Glutamatergic neuron (in vitro differentiated cells): ENCODE measurements around the gene TRAK2. TPM values are rescaled to one million over a fixed set of nuclear protein-coding genes. Genes with fewer than 3 reads are reported as not detected.

Experiments
- DNase-seq: peaks from one replicate; pipeline ENCODE4 v3.0.0; 2022
- H3K27ac Mint-ChIP-seq: one replicate; pipeline ENCODE4 v1.8.0; 2020; ENCODE audit warnings: mild to moderate bottlenecking, mixed read lengths, inconsistent platforms; ENCODE audit not compliant: unreplicated experiment
- H3K27me3 Mint-ChIP-seq: one replicate; pipeline ENCODE4 v1.8.0; 2020; ENCODE audit warnings: mild to moderate bottlenecking, moderate library complexity, mixed read lengths, inconsistent platforms; ENCODE audit not compliant: unreplicated experiment
- H3K36me3 Mint-ChIP-seq: one replicate; pipeline ENCODE4 v1.8.0; 2020; ENCODE audit warnings: mild to moderate bottlenecking, mixed read lengths, inconsistent platforms; ENCODE audit not compliant: unreplicated experiment
- H3K4me1 Mint-ChIP-seq: one replicate; pipeline ENCODE4 v1.8.0; 2020; ENCODE audit warnings: mild to moderate bottlenecking, low read depth, mixed read lengths, inconsistent platforms; ENCODE audit not compliant: unreplicated experiment
- H3K4me3 Mint-ChIP-seq: one replicate; pipeline ENCODE4 v1.8.0; 2020; ENCODE audit warnings: mild to moderate bottlenecking, mixed read lengths, inconsistent platforms; ENCODE audit not compliant: unreplicated experiment
- H3K9me3 Mint-ChIP-seq: one replicate; pipeline ENCODE4 v1.8.0; 2020; ENCODE audit warnings: mild to moderate bottlenecking, moderate library complexity, mixed read lengths, inconsistent platforms; ENCODE audit not compliant: unreplicated experiment
- CTCF ChIP-seq: fragments of 200-600 bp; sonication (generic); IDR thresholded peaks from one replicate; pipeline ENCODE4 v1.5.0; 2021; ENCODE audit not compliant: partially characterized antibody, unreplicated experiment
- total RNA-seq: library from RNA; stranded (reverse); fragmentation: NEBNext Ultra II Directional; extraction: Animal tissue kit (Norgen Biotek cat#: 25700); gene quantifications from one replicate; pipeline ENCODE4 v1.2.1, GENCODE V29; 2021; ENCODE audit not compliant: unreplicated experiment

The TRAK2 gene
- total RNA-seq, 1 donor from 2014 or later: 58.9 TPM

GRCh38 chr2:201347138-201347537 lies 104.1 kb downstream of the TRAK2 start:
- DNase-seq: no peak

GRCh38 chr2:201345625-201346213 lies 105.5 kb downstream of the TRAK2 start:
- Mint-ChIP-seq H3K9me3 (peaks cover 5% of the 10 kb centered on the region), H3K4me1 (peaks cover 20% of the 10 kb centered on the region), H3K27me3 (no peaks in the 10 kb centered on the region), H3K4me3 (no peak overlapping the region), H3K27ac (no peak overlapping the region), H3K36me3 (peaks cover 5% of the 10 kb centered on the region)
- TF ChIP-seq CTCF: no peak
- DNase-seq: no peak

More at GRCh38 chr2:201347138-201347537, 104.1 kb downstream of the TRAK2 start:
- peaks cover 5% of the 10 kb centered on the region for H3K9me3 Mint-ChIP-seq
- no peak overlapping the region for H3K4me3 Mint-ChIP-seq
- H3K4me1 Mint-ChIP-seq: peaks cover 20% of the 10 kb centered on the region
- no peaks in the 10 kb centered on the region for H3K27me3 Mint-ChIP-seq
- no peak for TF ChIP-seq CTCF
- H3K27ac Mint-ChIP-seq: no peak overlapping the region
- peaks cover 5% of the 10 kb centered on the region for H3K36me3 Mint-ChIP-seq

DNA sequence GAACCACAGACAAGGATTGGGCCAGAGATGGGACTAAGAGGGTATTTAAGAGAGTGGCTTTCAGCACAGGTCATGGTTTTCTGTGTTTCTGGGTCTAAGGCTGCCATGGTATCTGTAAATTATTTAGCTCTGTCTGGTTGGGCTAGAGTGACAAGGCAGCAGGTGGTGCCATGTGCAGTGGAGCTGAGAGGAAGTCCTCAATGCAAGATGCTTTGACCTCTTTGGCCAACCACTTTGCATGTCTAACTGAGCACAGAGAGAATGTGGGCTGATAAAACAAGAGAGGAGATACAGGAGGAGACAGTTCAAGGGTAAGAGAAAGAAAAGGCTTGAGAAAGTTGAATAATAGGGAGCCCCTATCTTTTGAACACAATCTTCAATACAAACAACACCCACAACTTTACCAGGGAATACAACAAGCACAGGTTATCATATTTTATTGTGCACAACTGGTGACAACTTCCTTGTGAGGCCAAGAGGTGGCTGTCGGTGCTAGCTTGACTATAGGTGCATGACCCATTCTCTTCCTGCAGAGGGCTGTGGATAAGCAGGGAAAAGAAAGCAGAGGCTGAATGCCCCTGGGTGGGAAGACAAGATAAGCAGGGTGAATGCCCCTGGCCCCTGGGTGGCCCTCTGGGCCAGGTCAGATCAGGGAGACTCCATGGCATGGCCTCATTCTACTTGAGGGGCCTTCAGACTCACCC lies 106.4 kb downstream of the TRAK2 start:
- no peaks in the 10 kb centered on the region for H3K27me3 Mint-ChIP-seq
- H3K27ac Mint-ChIP-seq: no peak overlapping the region
- no peak for DNase-seq
- peaks cover 20% of the 10 kb centered on the region for H3K4me1 Mint-ChIP-seq
- TF ChIP-seq CTCF: no peak
- no peak overlapping the region for H3K4me3 Mint-ChIP-seq
- H3K36me3 Mint-ChIP-seq: peaks cover 5% of the 10 kb centered on the region
- H3K9me3 Mint-ChIP-seq: peaks cover 5% of the 10 kb centered on the region

DNA sequence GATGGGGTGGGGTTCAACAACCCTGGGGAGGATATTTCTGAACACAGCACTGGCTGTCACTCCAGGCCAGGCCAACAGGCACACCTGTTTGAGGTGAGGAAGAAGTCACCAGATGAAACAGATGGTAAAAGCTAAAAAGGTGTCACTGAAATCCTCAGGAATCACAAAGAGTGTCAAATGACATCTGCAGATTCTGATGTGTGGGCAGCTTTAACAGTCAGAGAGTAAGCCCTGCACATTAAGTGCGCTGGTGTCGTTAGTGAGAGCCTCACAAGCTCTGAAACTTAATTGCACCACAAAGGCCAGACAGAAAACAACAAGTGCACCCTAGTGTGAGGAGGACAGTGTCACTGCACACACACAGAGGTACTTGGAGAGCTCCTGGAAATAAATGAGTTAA lies 107.7 kb downstream of the TRAK2 start:
- H3K27me3 Mint-ChIP-seq: no peaks in the 10 kb centered on the region
- H3K4me3 Mint-ChIP-seq: no peak overlapping the region
- H3K9me3 Mint-ChIP-seq: peaks cover 5% of the 10 kb centered on the region
- no peak overlapping the region for H3K27ac Mint-ChIP-seq
- H3K36me3 Mint-ChIP-seq: peaks cover 5% of the 10 kb centered on the region
- TF ChIP-seq CTCF: no peak
- peaks cover 20% of the 10 kb centered on the region for H3K4me1 Mint-ChIP-seq
- no peak for DNase-seq

GRCh38 chr2:201342923-201343322 lies 108.3 kb downstream of the TRAK2 start:
- DNase-seq: no peak
- peaks cover 20% of the 10 kb centered on the region for H3K4me1 Mint-ChIP-seq
- H3K27me3 Mint-ChIP-seq: no peaks in the 10 kb centered on the region
- peaks cover 5% of the 10 kb centered on the region for H3K36me3 Mint-ChIP-seq
- TF ChIP-seq CTCF: no peak
- H3K9me3 Mint-ChIP-seq: peaks cover 5% of the 10 kb centered on the region
- no peak overlapping the region for H3K27ac Mint-ChIP-seq
- H3K4me3 Mint-ChIP-seq: no peak overlapping the region
